IMR-90 (cell line): ENCODE measurements around the gene CAMTA1.

Experiments
- BHLHE40 ChIP-seq: fragments of 150-350 bp; IDR thresholded peaks from 2 replicates; pipeline ENCODE4 v1.6.1; 2016; ENCODE audit warnings: mild to moderate bottlenecking, low read depth, low read length
- CEBPB ChIP-seq: IDR thresholded peaks from 2 replicates; pipeline ENCODE4 v1.6.1; 2012; ENCODE audit warnings: low read depth, low read length, improper control_type of control experiment
- NFE2L2 ChIP-seq: fragments of 150-350 bp; IDR thresholded peaks from 2 replicates; pipeline ENCODE4 v1.6.1; 2016; ENCODE audit warnings: low read depth, mild to moderate bottlenecking, low read length
- POLR2A ChIP-seq: IDR thresholded peaks from 2 replicates; pipeline ENCODE4 v1.6.1; 2012; ENCODE audit warnings: mild to moderate bottlenecking, low read depth, low read length
- RAD21 ChIP-seq: IDR thresholded peaks from 2 replicates; pipeline ENCODE4 v1.6.1; 2012; ENCODE audit warnings: low read length, improper control_type of control experiment
- RFX5 ChIP-seq: IDR thresholded peaks from 2 replicates; pipeline ENCODE4 v1.8.0; 2012; ENCODE audit warnings: low read depth, mild to moderate bottlenecking, low read length, moderate library complexity
- SMC3 ChIP-seq: fragments of 150-350 bp; IDR thresholded peaks from 2 replicates; pipeline ENCODE4 v1.6.1; 2016; ENCODE audit warnings: low read depth, mild to moderate bottlenecking, antibody characterized with exemption, low read length, moderate library complexity
- TF ChIP-seq, protein P1 (sequence below): fragments of 150-350 bp; IDR thresholded peaks from 2 replicates; pipeline ENCODE4 v1.6.1; 2017; ENCODE audit warnings: mild to moderate bottlenecking, antibody characterized with exemption, low read length, low read depth
- TF ChIP-seq, protein P2 (sequence below): conservative IDR thresholded peaks from 2 replicates; pipeline ENCODE4 v1.5.1; 2012; ENCODE audit warnings: mild to moderate bottlenecking, low read depth, low read length, improper control_type of control experiment
- TF ChIP-seq, protein P3 (sequence below): fragments of 150-350 bp; IDR thresholded peaks from 2 replicates; pipeline ENCODE4 v1.6.1; 2016; ENCODE audit warnings: low read depth, mild to moderate bottlenecking, low read length, moderate library complexity, borderline replicate concordance

DNA sequence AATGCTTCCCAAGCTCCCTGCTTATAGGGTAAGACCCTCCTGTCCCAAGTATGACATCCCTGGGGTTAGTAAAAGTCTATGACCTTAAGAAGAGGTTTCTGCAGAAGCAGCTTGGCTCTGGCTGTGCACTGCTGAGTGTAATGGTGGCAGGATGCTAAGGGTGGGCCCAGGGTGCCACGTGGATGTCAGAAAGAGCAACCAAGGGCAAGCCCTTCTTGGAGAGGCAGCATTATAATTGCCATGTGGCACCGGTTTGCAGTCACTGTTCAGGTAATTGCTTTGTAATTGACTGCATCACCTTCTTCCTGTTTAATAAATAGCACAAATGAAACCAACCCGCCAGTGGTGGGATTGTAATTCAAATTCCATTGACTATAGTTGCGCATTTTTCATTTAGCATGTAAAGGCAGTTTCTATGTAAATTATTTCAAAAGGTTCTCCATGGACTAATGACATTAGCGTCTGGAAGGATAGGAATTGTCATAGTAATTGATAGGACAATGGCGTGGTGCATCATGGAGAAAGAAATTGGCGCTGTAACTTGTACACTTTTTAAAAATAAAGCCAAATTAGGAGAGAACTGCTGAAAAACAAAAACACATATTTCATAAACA, 495.2 kb downstream of the CAMTA1 start:
- TF ChIP-seq RFX5 (no peak), POLR2A (no peak), SMC3 (no peak), BHLHE40 (no peak), NFE2L2 (no peak), RAD21 (no peak), CEBPB (no peak)
- TF ChIP-seq, protein P1, sequence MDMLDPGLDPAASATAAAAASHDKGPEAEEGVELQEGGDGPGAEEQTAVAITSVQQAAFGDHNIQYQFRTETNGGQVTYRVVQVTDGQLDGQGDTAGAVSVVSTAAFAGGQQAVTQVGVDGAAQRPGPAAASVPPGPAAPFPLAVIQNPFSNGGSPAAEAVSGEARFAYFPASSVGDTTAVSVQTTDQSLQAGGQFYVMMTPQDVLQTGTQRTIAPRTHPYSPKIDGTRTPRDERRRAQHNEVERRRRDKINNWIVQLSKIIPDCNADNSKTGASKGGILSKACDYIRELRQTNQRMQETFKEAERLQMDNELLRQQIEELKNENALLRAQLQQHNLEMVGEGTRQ: no peak
- TF ChIP-seq, protein P2, sequence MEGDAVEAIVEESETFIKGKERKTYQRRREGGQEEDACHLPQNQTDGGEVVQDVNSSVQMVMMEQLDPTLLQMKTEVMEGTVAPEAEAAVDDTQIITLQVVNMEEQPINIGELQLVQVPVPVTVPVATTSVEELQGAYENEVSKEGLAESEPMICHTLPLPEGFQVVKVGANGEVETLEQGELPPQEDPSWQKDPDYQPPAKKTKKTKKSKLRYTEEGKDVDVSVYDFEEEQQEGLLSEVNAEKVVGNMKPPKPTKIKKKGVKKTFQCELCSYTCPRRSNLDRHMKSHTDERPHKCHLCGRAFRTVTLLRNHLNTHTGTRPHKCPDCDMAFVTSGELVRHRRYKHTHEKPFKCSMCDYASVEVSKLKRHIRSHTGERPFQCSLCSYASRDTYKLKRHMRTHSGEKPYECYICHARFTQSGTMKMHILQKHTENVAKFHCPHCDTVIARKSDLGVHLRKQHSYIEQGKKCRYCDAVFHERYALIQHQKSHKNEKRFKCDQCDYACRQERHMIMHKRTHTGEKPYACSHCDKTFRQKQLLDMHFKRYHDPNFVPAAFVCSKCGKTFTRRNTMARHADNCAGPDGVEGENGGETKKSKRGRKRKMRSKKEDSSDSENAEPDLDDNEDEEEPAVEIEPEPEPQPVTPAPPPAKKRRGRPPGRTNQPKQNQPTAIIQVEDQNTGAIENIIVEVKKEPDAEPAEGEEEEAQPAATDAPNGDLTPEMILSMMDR: no peak
- TF ChIP-seq, protein P3, sequence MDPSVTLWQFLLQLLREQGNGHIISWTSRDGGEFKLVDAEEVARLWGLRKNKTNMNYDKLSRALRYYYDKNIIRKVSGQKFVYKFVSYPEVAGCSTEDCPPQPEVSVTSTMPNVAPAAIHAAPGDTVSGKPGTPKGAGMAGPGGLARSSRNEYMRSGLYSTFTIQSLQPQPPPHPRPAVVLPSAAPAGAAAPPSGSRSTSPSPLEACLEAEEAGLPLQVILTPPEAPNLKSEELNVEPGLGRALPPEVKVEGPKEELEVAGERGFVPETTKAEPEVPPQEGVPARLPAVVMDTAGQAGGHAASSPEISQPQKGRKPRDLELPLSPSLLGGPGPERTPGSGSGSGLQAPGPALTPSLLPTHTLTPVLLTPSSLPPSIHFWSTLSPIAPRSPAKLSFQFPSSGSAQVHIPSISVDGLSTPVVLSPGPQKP: no peak
